ENCODE data around the gene ANKRD66.

The ANKRD66 gene

GRCh38 chr6:46796848-46797580, 50.3 kb downstream of the ANKRD66 start:
- Histone ChIP-seq H3K4me3 (ENCODE audit: low read depth in 1 of 2, low read length in 2 of 2) (no peak overlapping the region), H3K79me2 (ENCODE audit: insufficient read depth, low read length) (no peaks in the 10 kb centered on the region), H3K27me3 (ENCODE audit: insufficient read depth, low read length, poor library complexity) (no peaks in the 10 kb centered on the region), H4K20me1 (ENCODE audit: insufficient read depth, low read length) (no peaks in the 10 kb centered on the region), H3K4me2 (ENCODE audit: insufficient read depth, low read length) (no peak overlapping the region), H3K27ac (ENCODE audit: low read length) (no peak overlapping the region), H3K36me3 (ENCODE audit: insufficient read depth, low read length) (no peaks in the 10 kb centered on the region), H3K9me3 (ENCODE audit: insufficient read depth, low read length, severe bottlenecking) (no peaks in the 10 kb centered on the region), H3K9ac (ENCODE audit: low read depth, low read length) (no peak overlapping the region), H3K4me1 (ENCODE audit: insufficient read depth, low read length) (no peaks in the 10 kb centered on the region), H2AFZ (ENCODE audit: low read depth, low read length) (no peak overlapping the region)
- no peak for DNase-seq
- TF ChIP-seq EZH2 (IDR thresholded peaks at IDR 0.05; ENCODE audit: borderline replicate concordance, low read depth, low read length, severe bottlenecking) (no peak), CTCF (IDR thresholded peaks at IDR 0.05; ENCODE audit: borderline replicate concordance, extremely low read depth, low read length, poor library complexity, severe bottlenecking) (no peak)
- ATAC-seq (ENCODE audit: insufficient read depth, low read depth), result no peak

- Histone ChIP-seq H3K79me2 (ENCODE audit: insufficient read depth, low read length) (no peaks in the 10 kb centered on the region), H3K27ac (ENCODE audit: low read length) (no peak overlapping the region), H2AFZ (ENCODE audit: low read depth, low read length) (no peak overlapping the region), H3K4me3 (ENCODE audit: low read depth in 1 of 2, low read length in 2 of 2) (no peak overlapping the region), H3K36me3 (ENCODE audit: insufficient read depth, low read length) (no peaks in the 10 kb centered on the region), H3K4me1 (ENCODE audit: insufficient read depth, low read length) (no peaks in the 10 kb centered on the region), H3K4me2 (ENCODE audit: insufficient read depth, low read length) (no peak overlapping the region), H3K9ac (ENCODE audit: low read depth, low read length) (no peak overlapping the region), H3K27me3 (ENCODE audit: insufficient read depth, low read length, poor library complexity) (no peaks in the 10 kb centered on the region), H3K9me3 (ENCODE audit: insufficient read depth, low read length, severe bottlenecking) (no peaks in the 10 kb centered on the region), H4K20me1 (ENCODE audit: insufficient read depth, low read length) (no peaks in the 10 kb centered on the region)
- ATAC-seq (ENCODE audit: insufficient read depth, low read depth), result no peak
- TF ChIP-seq EZH2 (IDR thresholded peaks at IDR 0.05; ENCODE audit: borderline replicate concordance, low read depth, low read length, severe bottlenecking) (no peak), CTCF (IDR thresholded peaks at IDR 0.05; ENCODE audit: borderline replicate concordance, extremely low read depth, low read length, poor library complexity, severe bottlenecking) (no peak)
- no peak for DNase-seq
Observed at GRCh38 chr6:46799657-46800056, 52.9 kb downstream of the ANKRD66 start.

- DNase-seq (no peak), ATAC-seq (ENCODE audit: insufficient read depth, low read depth) (no peak)
- Histone ChIP-seq H4K20me1 (ENCODE audit: insufficient read depth, low read length) (no peaks in the 10 kb centered on the region), H3K27ac (ENCODE audit: low read length) (no peak overlapping the region), H3K4me1 (ENCODE audit: insufficient read depth, low read length) (no peaks in the 10 kb centered on the region), H3K4me3 (ENCODE audit: low read depth in 1 of 2, low read length in 2 of 2) (no peak overlapping the region), H3K27me3 (ENCODE audit: insufficient read depth, low read length, poor library complexity) (no peaks in the 10 kb centered on the region), H3K36me3 (ENCODE audit: insufficient read depth, low read length) (no peaks in the 10 kb centered on the region), H3K9ac (ENCODE audit: low read depth, low read length) (no peak overlapping the region), H3K79me2 (ENCODE audit: insufficient read depth, low read length) (no peaks in the 10 kb centered on the region), H3K4me2 (ENCODE audit: insufficient read depth, low read length) (no peak overlapping the region), H2AFZ (ENCODE audit: low read depth, low read length) (no peak overlapping the region), H3K9me3 (ENCODE audit: insufficient read depth, low read length, severe bottlenecking) (no peaks in the 10 kb centered on the region)
- TF ChIP-seq CTCF (IDR thresholded peaks at IDR 0.05; ENCODE audit: borderline replicate concordance, extremely low read depth, low read length, poor library complexity, severe bottlenecking) (no peak), EZH2 (IDR thresholded peaks at IDR 0.05; ENCODE audit: borderline replicate concordance, low read depth, low read length, severe bottlenecking) (no peak)
Observed at GRCh38 chr6:46808806-46809205, 62.1 kb downstream of the ANKRD66 start.
